Activated gamma-delta T cell (primary cell): ENCODE results near the gene GPR137B.

ENCODE experiments used
- DNase-seq: peaks from one replicate; lab custom pipeline; 2025; lab: John Stamatoyannopoulos, UW

Gene GPR137B

DNA sequence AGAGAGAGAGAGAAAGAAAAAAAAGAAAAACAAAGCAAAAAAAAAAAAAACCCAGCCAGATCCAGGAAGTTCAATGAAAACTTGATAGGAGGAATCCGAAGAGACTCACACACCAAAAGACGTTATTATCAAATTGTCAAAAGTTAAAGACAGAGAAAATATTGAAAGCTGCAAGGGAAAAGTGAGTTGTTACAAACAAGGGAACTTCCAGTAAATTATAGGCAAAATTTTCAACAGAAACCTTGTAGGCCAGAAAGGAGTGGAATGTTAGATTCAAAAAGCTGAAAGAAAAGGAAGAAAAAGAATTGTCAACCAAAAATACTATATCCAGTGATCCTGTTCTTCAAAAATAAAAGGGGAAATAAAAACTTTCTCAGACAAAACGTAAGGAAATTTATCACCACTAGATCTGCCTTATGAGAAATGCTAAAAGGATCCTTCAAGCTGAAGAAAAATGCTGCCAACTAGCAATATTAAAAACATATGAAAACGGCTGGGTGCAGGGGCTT is 115.8 kb downstream of the GPR137B start:
- no peak for DNase-seq
